ENCODE measurements around the gene AMACR. TPM values are rescaled to one million over a fixed set of nuclear protein-coding genes. Genes with fewer than 3 reads are reported as not detected.
A peak's percentile ranks its signal among the peaks of the same experiment; 100 is the strongest.

The AMACR gene
- total and polyA plus RNA-seq, 10 of the 15 experiments (the other 5 are each of a cell fraction or from before 2014, with no cell fraction given): 2.6 to 20.4 (median 10.4) TPM

DNA sequence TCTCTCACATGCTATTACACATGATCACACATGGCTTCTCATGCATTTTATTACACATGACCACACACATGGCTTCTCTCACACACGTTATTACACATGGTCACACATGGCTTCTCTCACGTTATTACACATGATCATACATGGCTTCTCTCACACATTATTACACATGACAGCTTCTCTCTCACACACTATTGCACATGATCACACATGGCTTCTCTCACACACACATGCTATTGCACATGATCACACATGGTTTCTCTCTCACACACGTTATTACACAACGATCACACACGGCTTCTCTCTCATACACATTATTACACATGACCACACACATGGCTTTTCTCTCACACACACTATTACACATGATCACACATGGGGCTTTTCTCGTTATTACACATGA lies 22.4 kb downstream of the AMACR start:
- WGBS (ENCODE audit: insufficient coverage, insufficient replicate concordance, low lambda C conversion rate, missing lambda C conversion rate): 92% methylated on average over 6 of the region's 6 CpGs
- Histone ChIP-seq H3K27me3 (replicated peaks in 1 of 2; ENCODE audit: control insufficient read depth in 2 of 2, insufficient read depth in 2 of 2, low read length in 1 of 2) (no peaks in the 10 kb centered on the region), H3K4me1 (ENCODE audit: control insufficient read depth, insufficient read depth, low read length) (no peaks in the 10 kb centered on the region), H3K9ac (ENCODE audit: control insufficient read depth, insufficient read depth, low read length) (no peak overlapping the region), H2AFZ (ENCODE audit: control insufficient read depth, low read depth, low read length) (no peak overlapping the region), H3K4me3 (no peak overlapping the region), H3K27ac (ENCODE audit: control insufficient read depth, insufficient read depth) (no peak overlapping the region), H3K79me2 (ENCODE audit: control insufficient read depth, insufficient read depth, low read length) (no peaks in the 10 kb centered on the region), H3K36me3 (ENCODE audit: control insufficient read depth in 2 of 2, insufficient read depth in 2 of 2, low read length in 1 of 2) (peaks cover 0 to 5% of the 10 kb centered on the region in 2 experiments; a peak in 2 of 4 replicates), H4K20me1 (ENCODE audit: control insufficient read depth, insufficient read depth) (no peaks in the 10 kb centered on the region), H3K4me2 (ENCODE audit: control insufficient read depth, insufficient read depth) (no peak overlapping the region), H3K9me3 (replicated peaks; ENCODE audit: control insufficient read depth, insufficient read depth, low read length) (no peaks in the 10 kb centered on the region; the same call in 2 of the 3 replicates)
- ChIA-PET CTCF (no interaction called here), POLR2A (no interaction called here), SMC1A (ENCODE audit: uncharacterized antibody, unreplicated experiment) (interaction anchor here (1.5 kb wide), 1 partner anchor 12 kb away, joined by 4 read pairs; no protein-coding TSS in a partner anchor), RAD21 (ENCODE audit: unreplicated experiment) (no interaction called here)
- in situ Hi-C loops (cut with MboI): no loop called here
- ATAC-seq (no peak), DNase-seq (ENCODE audit: low read depth, low spot score) (no peak), FAIRE-seq (no peak)
- BruUV-seq (replicated peaks): no TSS peak
- intact Hi-C loops (cut with micrococcal nuclease; ENCODE audit: unreplicated experiment): no loop called here
- no peak for TF ChIP-seq SUZ12 (IDR thresholded peaks at IDR 0.05; ENCODE audit: unreplicated experiment)
- TF ChIP-seq ESRRA (IDR thresholded peaks at IDR 0.05; ENCODE audit: low read length): no peak
- TF ChIP-seq NFIC (IDR thresholded peaks at IDR 0.05; ENCODE audit: low read depth, low read length): 0 out of 2 replicates have a peak, but pooled peaks have one; percentile 25
- TF ChIP-seq, protein P1, sequence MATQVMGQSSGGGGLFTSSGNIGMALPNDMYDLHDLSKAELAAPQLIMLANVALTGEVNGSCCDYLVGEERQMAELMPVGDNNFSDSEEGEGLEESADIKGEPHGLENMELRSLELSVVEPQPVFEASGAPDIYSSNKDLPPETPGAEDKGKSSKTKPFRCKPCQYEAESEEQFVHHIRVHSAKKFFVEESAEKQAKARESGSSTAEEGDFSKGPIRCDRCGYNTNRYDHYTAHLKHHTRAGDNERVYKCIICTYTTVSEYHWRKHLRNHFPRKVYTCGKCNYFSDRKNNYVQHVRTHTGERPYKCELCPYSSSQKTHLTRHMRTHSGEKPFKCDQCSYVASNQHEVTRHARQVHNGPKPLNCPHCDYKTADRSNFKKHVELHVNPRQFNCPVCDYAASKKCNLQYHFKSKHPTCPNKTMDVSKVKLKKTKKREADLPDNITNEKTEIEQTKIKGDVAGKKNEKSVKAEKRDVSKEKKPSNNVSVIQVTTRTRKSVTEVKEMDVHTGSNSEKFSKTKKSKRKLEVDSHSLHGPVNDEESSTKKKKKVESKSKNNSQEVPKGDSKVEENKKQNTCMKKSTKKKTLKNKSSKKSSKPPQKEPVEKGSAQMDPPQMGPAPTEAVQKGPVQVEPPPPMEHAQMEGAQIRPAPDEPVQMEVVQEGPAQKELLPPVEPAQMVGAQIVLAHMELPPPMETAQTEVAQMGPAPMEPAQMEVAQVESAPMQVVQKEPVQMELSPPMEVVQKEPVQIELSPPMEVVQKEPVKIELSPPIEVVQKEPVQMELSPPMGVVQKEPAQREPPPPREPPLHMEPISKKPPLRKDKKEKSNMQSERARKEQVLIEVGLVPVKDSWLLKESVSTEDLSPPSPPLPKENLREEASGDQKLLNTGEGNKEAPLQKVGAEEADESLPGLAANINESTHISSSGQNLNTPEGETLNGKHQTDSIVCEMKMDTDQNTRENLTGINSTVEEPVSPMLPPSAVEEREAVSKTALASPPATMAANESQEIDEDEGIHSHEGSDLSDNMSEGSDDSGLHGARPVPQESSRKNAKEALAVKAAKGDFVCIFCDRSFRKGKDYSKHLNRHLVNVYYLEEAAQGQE (IDR thresholded peaks at IDR 0.05; ENCODE audit: low read depth, low read length): no peak
- no peak for TF ChIP-seq ASH2L (IDR thresholded peaks at IDR 0.05; ENCODE audit: borderline replicate concordance, low read depth)
- peak; percentile 79 for TF ChIP-seq BCL3 (IDR thresholded peaks at IDR 0.05; ENCODE audit: borderline replicate concordance, insufficient read depth, low read depth, low read length, poor library complexity, severe bottlenecking)
- TF ChIP-seq, protein P2, sequence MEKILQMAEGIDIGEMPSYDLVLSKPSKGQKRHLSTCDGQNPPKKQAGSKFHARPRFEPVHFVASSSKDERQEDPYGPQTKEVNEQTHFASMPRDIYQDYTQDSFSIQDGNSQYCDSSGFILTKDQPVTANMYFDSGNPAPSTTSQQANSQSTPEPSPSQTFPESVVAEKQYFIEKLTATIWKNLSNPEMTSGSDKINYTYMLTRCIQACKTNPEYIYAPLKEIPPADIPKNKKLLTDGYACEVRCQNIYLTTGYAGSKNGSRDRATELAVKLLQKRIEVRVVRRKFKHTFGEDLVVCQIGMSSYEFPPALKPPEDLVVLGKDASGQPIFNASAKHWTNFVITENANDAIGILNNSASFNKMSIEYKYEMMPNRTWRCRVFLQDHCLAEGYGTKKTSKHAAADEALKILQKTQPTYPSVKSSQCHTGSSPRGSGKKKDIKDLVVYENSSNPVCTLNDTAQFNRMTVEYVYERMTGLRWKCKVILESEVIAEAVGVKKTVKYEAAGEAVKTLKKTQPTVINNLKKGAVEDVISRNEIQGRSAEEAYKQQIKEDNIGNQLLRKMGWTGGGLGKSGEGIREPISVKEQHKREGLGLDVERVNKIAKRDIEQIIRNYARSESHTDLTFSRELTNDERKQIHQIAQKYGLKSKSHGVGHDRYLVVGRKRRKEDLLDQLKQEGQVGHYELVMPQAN (conservative IDR thresholded peaks at IDR 0.05): no peak
- TF ChIP-seq PBX3 (IDR thresholded peaks at IDR 0.05; ENCODE audit: insufficient replicate concordance, low read depth, low read length): peak; percentile 42
- no peak for TF ChIP-seq CHD1 (IDR thresholded peaks at IDR 0.05; ENCODE audit: low read depth, low read length)

All from GM12878 (cell line).